GM12891 (cell line): ENCODE results near the gene DENND1A.

Source experiments
- PAX5 ChIP-seq: IDR thresholded peaks from 2 replicates; pipeline ENCODE4 v1.6.1; 2011; ENCODE audit warnings: low read length, moderate library complexity, mild to moderate bottlenecking; ENCODE audit not compliant: insufficient read depth, severe bottlenecking
- POLR2A ChIP-seq: IDR thresholded peaks from 2 replicates; pipeline ENCODE4 v1.6.1; 2011; ENCODE audit warnings: low read depth, low read length, control low read depth
- POLR2AphosphoS5 ChIP-seq: IDR thresholded peaks from 2 replicates; pipeline ENCODE4 v1.6.1; 2011; ENCODE audit warnings: low read depth, low read length, control low read depth
- TAF1 ChIP-seq: IDR thresholded peaks from 2 replicates; pipeline ENCODE4 v1.6.1; 2011; ENCODE audit warnings: low read depth, low read length, control low read depth

- TF ChIP-seq POLR2A: no peak
- no peak for TF ChIP-seq POLR2AphosphoS5
- no peak for TF ChIP-seq TAF1
- TF ChIP-seq PAX5: no peak
These were observed 540.2 kb downstream of the DENND1A start for GRCh38 chr9:123389698-123390097.
